Chondrocyte (in vitro differentiated cells): ENCODE measurements around the gene CBFA2T2. TPM values are rescaled to one million over a fixed set of nuclear protein-coding genes. Genes with fewer than 3 reads are reported as not detected.

Experiments
- DNase-seq: peaks from one replicate; pipeline ENCODE4 v3.0.0; 2021; ENCODE audit warnings: mixed read lengths, low spot score
- H3K27ac Mint-ChIP-seq: one replicate; pipeline ENCODE4 v1.8.0; 2021; ENCODE audit warnings: mild to moderate bottlenecking, moderate library complexity, mixed read lengths; ENCODE audit not compliant: unreplicated experiment
- H3K27me3 Mint-ChIP-seq: 2 replicates; pipeline ENCODE4 v1.8.0; 2021; ENCODE audit warnings: low read depth, mixed read lengths
- H3K36me3 Mint-ChIP-seq: 2 replicates; pipeline ENCODE4 v1.8.0; 2021; ENCODE audit warnings: low read depth, mixed read lengths
- H3K4me1 Mint-ChIP-seq: 2 replicates; pipeline ENCODE4 v1.8.0; 2021; ENCODE audit warnings: low read depth, mild to moderate bottlenecking, mixed read lengths
- H3K4me3 Mint-ChIP-seq: one replicate; pipeline ENCODE4 v1.8.0; 2021; ENCODE audit warnings: mild to moderate bottlenecking, moderate library complexity, mixed read lengths; ENCODE audit not compliant: unreplicated experiment
- H3K9me3 Mint-ChIP-seq: 2 replicates; pipeline ENCODE4 v1.8.0; 2021; ENCODE audit warnings: low read depth, mixed read lengths
- CTCF ChIP-seq: fragments of 200-600 bp; sonication (generic); IDR thresholded peaks from 2 replicates; pipeline ENCODE4 v1.5.0; 2021; ENCODE audit warnings: antibody characterized with exemption, mild to moderate bottlenecking, moderate library complexity
- total RNA-seq: library from RNA; stranded (reverse); gene quantifications from 3 replicates; pipeline ENCODE4 v1.2.1, GENCODE V29; 2021

The CBFA2T2 gene
- total RNA-seq, 1 donor from 2014 or later: 23.5 TPM

GRCh38 chr20:33677991-33678702 lies 188.3 kb downstream of the CBFA2T2 start:
- Mint-ChIP-seq H3K4me3 (no peak overlapping the region), H3K4me1 (peaks cover 48% of the 10 kb centered on the region), H3K36me3 (no peaks in the 10 kb centered on the region), H3K27me3 (no peaks in the 10 kb centered on the region), H3K27ac (no peak overlapping the region), H3K9me3 (no peaks in the 10 kb centered on the region)
- no peak for DNase-seq
- no peak for TF ChIP-seq CTCF

- no peak overlapping the region for H3K4me3 Mint-ChIP-seq
- peaks cover 40% of the 10 kb centered on the region for H3K4me1 Mint-ChIP-seq
- DNase-seq: no peak
- no peaks in the 10 kb centered on the region for H3K36me3 Mint-ChIP-seq
- no peaks in the 10 kb centered on the region for H3K27me3 Mint-ChIP-seq
- no peak for TF ChIP-seq CTCF
- no peaks in the 10 kb centered on the region for H3K9me3 Mint-ChIP-seq
- H3K27ac Mint-ChIP-seq: no peak overlapping the region
These were observed 190.0 kb downstream of the CBFA2T2 start for GRCh38 chr20:33679758-33680485.

DNA sequence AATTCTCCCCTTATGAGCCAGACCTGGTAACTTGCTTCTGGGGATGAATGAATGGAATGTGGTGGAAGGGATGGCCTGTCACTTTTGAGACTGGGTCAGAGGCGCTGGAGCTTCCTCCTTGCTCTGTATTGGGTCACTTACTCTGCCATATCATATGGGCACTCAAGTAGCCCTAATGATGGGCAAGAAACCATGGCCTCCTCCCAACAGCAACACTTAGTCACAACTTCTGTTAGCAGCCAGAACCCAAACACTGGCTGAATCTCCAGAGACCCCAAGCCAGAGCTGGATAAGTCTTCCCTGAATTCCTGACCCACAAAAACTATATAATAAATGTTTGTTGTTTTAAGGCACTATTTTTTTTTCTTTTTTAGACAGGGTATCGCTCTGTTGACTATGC lies 190.8 kb downstream of the CBFA2T2 start:
- Mint-ChIP-seq H3K36me3 (no peaks in the 10 kb centered on the region), H3K27ac (peak overlapping the region; percentile 83), H3K27me3 (no peaks in the 10 kb centered on the region), H3K4me1 (peaks cover 40% of the 10 kb centered on the region), H3K9me3 (no peaks in the 10 kb centered on the region), H3K4me3 (no peak overlapping the region)
- DNase-seq: no peak
- no peak for TF ChIP-seq CTCF

DNA sequence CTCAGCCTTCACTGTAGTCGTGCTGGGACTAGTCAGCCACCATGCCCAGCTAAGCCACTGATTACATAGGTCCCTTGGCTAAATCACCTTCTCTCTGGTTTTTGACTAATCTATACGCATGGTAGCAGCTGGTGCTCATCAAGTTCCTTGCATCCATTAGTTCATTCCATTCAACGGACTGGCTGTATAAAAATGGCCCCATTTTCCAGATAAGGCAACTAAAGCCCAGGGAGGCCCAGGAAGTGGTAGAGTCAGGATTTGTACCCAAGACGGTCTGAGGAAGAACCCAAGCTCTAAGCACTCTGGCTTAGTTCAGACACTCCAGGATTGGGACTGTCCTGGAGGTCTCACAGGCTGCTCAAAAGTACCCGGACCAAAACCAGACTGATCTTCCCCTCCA lies 191.4 kb downstream of the CBFA2T2 start:
- no peaks in the 10 kb centered on the region for H3K36me3 Mint-ChIP-seq
- peak overlapping the region; percentile 83 for H3K27ac Mint-ChIP-seq

More for the DNA sequence above, 191.4 kb downstream of the CBFA2T2 start:
- no peak for DNase-seq
- no peaks in the 10 kb centered on the region for H3K27me3 Mint-ChIP-seq
- TF ChIP-seq CTCF: no peak
- H3K4me1 Mint-ChIP-seq: peaks cover 36% of the 10 kb centered on the region
- no peak overlapping the region for H3K4me3 Mint-ChIP-seq
- H3K9me3 Mint-ChIP-seq: no peaks in the 10 kb centered on the region
